GM12874 (cell line): ENCODE data around the gene CAVIN1.

ENCODE experiments used
- TF ChIP-seq, protein P1 (sequence below): IDR thresholded peaks from 2 replicates; pipeline ENCODE4 v1.5.1; 2011; ENCODE audit warnings: low read depth, mild to moderate bottlenecking, control low read depth, low read length, moderate library complexity; ENCODE audit not compliant: insufficient read depth

The CAVIN1 gene

DNA sequence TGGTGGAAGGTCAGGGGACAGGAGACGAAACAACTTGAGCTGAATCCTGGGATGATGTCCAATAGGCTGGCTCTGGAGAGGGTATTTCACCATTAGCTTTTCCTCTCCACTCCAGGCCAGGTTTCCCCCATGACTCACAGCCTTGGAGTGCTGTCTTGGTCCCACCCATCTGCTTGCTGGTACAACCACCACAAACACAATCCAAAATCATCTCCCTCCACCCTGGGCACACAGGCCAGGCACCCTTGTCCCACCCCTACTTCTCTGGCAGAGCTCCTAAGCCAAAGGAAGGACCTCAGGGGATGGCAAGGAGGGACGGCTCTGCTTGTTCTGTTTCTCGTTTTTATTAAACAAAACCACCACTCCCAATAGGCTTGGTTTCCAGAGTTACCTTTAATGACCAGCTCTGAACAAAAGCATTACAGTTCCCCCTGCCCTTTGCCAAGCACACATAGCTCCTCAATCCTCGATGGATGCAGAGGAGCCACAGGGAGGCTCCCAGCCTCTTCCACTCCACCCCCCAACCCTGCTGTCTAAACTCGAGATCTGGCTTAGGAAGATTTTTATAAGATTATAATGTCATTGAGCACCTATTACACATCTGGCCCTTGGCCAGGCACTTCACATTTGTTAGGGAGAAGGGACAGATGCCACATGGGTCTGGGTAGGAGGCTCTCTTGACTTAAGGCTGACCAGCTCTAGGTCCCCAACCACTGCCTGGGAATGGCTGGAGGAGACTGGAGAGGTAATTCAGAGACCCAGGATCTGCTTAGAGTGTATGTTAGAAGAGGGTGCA, 13.3 kb downstream of the CAVIN1 start:
- TF ChIP-seq, protein P1, sequence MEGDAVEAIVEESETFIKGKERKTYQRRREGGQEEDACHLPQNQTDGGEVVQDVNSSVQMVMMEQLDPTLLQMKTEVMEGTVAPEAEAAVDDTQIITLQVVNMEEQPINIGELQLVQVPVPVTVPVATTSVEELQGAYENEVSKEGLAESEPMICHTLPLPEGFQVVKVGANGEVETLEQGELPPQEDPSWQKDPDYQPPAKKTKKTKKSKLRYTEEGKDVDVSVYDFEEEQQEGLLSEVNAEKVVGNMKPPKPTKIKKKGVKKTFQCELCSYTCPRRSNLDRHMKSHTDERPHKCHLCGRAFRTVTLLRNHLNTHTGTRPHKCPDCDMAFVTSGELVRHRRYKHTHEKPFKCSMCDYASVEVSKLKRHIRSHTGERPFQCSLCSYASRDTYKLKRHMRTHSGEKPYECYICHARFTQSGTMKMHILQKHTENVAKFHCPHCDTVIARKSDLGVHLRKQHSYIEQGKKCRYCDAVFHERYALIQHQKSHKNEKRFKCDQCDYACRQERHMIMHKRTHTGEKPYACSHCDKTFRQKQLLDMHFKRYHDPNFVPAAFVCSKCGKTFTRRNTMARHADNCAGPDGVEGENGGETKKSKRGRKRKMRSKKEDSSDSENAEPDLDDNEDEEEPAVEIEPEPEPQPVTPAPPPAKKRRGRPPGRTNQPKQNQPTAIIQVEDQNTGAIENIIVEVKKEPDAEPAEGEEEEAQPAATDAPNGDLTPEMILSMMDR = no peak

DNA sequence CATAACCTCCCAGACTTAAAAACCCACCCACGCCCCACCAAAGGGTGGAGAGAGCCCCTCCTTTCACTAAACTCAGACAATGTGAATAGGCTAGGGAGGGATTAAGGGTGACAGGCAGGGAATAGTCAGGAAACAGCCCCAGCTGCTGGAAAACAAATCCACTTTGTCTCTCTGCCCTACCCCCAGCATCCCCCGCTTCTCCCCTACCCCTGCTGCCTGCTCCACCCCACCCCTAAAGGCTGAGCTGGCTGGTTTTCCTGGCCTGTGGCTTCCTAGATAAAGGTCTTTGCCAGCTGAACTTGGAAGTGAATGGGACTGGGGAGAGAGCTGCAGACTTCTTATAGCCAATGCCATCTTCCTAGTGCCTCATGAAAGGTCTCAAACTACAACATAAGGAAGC, 15.0 kb downstream of the CAVIN1 start:
- TF ChIP-seq, protein P1 = no peak

DNA sequence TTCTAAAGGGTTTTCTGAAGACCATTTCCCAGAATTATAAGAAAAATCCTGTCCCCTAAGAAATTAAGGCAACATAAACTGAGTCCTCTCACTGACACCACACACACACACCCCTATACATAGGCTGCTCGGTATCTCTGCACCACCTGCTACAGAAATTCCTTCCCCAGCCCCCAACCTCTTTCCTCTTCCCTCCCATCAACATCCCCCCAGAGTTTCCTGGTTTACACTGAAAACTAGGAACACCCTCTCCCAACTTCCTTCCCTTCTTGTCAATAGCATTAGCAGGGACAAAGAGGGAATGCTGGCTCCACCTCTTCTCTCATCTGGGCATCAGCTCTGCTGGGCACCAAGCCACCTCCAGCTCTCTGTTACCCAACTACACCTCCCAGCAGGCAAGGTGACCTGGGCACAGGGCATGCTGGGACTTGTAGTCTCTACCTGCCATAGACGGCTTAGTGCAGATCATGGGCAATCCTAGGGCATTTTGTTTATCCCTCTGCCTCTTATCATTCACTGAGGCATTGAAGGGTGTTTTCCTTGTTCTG, 15.7 kb downstream of the CAVIN1 start:
- TF ChIP-seq, protein P1 = no peak

DNA sequence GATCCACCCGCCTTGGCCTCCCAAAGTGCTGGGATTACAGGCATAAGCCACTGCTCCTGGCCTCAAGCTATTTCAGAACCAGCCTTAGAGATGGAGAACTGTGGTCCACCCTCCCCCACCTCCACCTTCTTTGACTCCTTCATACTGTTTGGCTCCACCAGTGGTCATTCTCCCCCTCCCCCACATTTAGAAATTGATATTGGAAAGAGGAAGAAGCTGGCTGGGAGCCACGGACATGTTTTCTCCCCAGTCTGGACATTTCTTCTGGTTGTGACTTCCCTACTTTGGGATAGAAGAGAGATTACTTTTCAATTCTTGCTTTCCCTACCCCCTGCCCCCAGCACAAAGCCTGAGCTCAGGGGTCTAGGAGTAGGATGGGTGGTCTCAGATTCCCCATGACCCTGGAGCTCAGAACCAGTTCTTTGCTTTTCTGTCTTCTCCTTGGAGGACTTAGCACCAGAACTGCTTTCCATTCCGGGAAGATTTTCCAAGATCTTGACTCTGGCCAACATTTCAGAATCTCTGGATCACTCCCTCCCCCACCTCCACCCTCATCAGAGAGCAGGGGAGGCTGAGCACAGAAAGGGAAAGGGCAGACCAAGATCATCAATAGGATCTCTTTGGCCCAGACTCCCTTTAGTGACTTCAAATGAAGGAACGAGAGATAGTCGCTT, 16.3 kb downstream of the CAVIN1 start:
- TF ChIP-seq, protein P1 = no peak

DNA sequence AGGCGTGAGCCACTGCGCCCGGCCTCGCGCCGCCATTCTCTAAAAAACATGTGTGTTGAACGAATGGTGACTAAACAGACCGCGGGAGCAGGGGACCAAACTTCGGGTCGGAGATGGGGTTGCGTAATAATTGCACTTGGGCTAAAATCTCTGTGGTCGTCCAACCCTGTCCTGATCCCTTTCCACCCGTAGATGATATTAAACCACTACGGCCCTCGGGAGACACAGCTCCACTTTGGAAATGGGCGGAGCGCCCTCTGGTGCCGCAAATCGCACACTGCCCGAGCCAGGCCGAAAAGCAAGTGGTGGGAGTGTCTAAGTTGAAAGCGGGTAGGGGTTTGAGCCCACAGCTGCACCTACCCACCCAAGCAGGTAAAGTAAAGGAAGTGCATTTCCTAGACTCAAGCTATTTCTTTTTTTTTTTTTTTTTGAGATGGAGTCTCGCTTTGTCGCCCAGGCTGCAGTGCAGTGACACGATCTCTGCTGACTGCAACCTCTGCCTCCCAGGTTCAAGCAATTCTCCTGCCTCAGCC, 17.0 kb downstream of the CAVIN1 start:
- TF ChIP-seq, protein P1 = peak; percentile 85

DNA sequence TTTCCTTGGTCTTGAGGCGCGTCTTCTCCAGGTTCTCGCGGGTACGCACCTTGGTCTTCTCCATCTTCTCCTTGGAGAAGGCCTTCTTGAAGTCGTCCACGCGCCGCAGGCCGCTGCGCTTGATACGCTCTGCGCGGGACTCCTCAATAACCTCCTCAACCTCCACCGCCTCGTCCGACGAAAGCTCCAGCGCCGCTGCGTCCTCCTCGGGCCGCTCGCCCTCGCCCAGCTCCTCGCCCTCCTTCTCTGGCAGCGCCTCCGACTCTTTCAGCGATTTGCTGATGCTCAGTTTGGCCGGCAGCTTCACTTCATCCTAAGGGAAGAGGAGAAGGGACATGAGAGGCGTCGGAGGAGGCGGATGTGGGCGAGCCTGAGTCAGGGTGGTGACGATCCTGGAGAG, 18.0 kb downstream of the CAVIN1 start:
- TF ChIP-seq, protein P1 = no peak

DNA sequence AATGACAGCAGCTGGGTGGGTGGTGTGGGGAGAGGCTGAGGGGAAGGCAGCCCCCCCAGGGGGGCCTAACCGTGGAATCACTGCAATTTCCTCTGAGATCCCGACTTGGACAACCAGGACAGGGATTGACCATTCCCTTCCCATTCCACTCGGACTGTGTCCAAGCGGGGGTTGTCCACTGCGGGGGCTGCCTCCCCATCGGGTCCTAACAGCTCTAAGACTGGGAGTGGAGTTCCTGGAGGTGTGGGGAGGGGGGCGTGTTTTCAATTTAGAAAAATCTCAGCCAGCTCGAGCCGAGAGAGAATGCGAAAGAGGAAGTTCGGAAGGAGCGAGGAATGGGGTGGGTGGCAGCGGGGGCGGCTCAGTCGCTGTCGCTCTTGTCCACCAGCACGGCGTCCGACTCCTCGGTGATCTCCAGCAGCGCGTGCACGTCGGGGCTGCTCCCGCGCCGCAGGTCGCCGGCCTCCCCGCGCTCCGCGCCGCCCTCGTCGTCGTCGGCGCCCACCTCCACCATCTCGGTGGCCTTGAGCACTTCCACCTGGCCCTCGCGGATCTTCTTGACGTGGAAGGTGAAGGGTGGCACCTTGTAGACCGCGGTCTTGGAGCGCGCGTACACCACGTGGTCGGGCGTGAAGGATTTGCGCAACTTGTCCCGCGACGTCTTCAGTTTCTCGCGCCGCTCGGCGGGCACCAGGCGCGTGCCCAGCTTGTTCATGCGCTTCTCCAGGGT, 18.6 kb downstream of the CAVIN1 start:
- TF ChIP-seq, protein P1 = no peak
